Cerebellar nuclear complex (tissue), 1 donor: ENCODE results near the gene GDF11.

Source experiments
- DNase-seq, 2 experiments: peaks; one replicate each; lab custom pipeline; 2025; lab: John Stamatoyannopoulos, UW

GDF11 gene

GRCh38 chr12:55742719-55743405 is at the start of gene GDF11:
GDF11 (plus strand) TSS chr12:55743122; CDS start chr12:55743317, 195 bp downstream.
- DNase-seq: peak in 1 of 2 experiments; percentile 45

GRCh38 chr12:55693323-55694187 is 49.4 kb upstream of the GDF11 start:
- DNase-seq: no peak

- DNase-seq: no peak
Measured at GRCh38 chr12:55694188-55694515, 48.8 kb upstream of the GDF11 start.

GRCh38 chr12:55694651-55695050 is 48.3 kb upstream of the GDF11 start:
- DNase-seq: no peak

DNA sequence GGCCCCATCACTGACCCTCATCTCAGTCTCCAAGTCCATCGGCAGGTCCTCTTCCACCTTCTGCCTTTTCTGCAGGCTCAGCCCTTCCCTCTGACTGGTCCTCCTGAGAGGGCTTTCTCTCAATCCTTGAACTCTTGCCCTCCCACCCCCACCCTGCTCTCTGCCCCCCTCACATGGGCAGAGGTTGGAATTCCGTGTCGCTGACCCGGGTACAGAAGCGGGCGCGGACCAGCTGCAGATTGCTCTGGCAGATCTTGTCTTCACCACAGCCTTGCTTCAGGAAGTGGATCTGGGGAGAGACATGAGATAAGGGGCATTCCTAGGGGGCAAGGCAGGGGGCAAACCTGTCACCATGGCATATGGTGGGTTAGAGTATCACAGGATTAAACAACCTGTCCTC is 47.6 kb upstream of the GDF11 start:
- no peak for DNase-seq

DNA sequence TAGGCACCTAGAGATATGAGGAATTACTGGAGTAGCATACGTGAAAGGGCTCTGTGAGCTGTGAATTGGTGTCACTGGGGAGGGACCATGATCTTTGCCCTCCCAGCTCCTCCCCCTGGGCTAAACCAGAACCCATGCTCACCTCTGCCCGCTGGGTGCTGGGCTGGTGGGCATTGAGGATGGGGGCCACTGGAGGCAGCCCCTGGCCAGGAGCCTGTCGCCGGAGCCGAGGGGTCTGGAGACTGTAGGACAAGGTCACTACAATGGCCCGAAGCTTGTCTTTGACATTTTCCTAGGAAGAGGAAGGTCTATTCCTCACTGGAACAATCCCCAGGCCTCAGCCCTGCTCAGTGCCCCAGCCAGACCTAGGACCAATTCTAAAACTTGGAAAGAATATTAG is 46.8 kb upstream of the GDF11 start:
- DNase-seq: no peak

GRCh38 chr12:55696796-55697462 is 46.0 kb upstream of the GDF11 start:
- no peak for DNase-seq

DNA sequence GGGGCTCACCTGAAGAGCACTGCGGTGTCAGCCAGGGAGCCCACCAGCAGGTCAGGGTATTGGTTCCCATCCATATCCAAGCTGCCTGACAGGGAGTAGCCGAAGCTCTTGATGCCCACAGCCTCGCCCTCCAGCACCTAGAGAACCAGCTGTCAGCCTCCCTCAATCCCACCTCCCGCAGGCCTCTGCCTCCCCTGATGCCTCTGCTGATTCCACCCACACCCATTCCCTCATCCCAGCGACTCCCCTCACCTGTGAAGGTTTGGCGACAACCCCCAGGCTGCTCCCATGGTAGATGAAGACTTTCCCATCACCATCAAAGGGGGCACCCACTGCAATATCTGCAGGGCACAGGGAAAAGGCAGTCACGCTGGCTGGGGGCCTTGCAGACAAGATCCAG is 45.2 kb upstream of the GDF11 start:
- no peak for DNase-seq

GRCh38 chr12:55698241-55698955 is 44.5 kb upstream of the GDF11 start:
- DNase-seq: no peak

- no peak for DNase-seq
Measured at GRCh38 chr12:55698965-55699364, 44.0 kb upstream of the GDF11 start.

- DNase-seq: no peak
Measured at GRCh38 chr12:55699471-55700055, 43.4 kb upstream of the GDF11 start.

DNA sequence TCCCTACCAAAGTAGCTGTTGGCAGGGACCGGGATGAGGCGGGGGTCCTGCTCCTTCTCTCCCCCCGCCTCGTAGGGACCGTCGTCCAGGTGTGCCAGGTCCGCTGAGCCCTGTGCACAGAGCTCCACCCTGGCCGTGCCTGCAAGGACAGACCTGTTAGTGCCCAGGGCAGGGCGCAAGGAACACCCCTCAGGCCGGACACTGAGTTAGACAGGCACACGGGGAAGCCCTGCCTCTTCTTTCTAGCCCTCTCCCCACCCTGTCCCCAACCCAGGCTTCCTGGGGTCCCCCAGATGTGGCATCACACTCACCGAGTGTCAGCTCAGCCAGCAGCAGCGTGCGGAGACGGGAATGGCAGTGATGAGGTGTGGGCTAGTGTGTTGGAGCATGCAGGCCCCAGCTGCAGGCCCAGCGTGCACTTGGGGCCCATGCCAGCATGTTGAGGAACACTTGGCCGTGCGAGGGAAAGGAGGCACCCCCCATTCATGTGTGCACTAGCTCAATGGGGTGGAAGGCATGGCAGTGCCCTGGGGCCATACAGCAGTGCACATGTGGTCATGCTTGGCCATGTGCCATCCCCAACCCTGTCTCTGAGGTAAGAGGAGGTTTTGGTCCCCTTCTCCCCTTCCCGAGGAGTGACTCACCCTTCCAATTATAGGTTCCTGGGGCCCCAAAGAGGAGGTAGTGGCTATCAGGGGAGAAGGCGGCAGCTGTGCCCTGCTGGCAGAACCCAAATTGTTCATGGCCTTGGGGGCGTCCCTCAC is 42.5 kb upstream of the GDF11 start:
- DNase-seq: no peak

GRCh38 chr12:55702861-55703260 is 40.1 kb upstream of the GDF11 start:
- DNase-seq: no peak

DNA sequence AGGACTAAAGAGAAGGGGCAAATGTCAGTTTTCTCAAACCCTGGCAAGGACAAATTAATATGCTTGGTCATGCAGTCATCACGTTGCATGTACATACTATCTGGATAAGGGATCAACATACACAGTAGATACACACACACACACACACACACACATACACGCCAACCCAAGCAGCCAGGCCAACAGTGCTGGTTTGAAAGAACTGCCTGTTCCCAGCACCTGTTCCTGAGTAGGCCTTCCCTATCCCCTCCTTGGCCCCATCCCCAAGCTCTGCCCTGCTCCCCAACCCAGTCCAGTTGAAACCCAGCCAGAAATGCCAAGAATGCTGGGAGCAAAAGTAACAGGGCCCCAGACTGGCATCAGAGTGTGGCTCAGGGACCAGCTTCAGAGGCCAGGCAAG is 39.6 kb upstream of the GDF11 start:
- DNase-seq: no peak

GRCh38 chr12:55703901-55704761 is 38.8 kb upstream of the GDF11 start:
- no peak for DNase-seq

GRCh38 chr12:55704824-55705718 is 37.9 kb upstream of the GDF11 start:
- no peak for DNase-seq

DNA sequence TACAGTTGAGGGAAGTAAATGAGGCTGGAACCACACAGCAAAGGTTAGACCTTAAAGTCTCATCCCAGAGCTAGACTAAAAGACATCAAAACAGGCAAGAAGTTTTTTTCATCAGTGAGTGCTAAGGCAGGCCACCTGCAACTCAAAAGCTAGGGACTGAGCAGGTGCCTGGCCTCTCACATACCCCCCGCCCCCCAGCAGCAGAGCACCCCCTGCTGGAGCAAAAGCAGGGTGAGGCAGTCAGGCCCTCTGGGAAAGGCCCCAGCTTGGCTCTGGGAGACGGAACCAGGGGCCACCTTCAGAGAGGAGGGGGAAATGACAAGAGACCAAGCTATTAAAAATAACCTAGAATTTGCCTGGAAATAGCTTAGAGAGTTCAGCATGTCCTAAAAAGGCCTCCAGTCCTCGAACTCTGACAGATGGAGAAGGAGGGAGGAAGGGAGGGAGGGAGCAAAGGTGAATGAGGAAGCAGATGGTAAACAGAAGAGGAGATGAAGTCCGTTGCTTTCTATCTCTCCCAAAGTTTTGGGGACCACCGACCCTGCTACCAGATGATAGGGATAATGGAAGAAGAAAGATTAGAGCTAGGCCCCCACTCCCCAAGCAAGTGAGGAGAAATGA is 37.0 kb upstream of the GDF11 start:
- no peak for DNase-seq

DNA sequence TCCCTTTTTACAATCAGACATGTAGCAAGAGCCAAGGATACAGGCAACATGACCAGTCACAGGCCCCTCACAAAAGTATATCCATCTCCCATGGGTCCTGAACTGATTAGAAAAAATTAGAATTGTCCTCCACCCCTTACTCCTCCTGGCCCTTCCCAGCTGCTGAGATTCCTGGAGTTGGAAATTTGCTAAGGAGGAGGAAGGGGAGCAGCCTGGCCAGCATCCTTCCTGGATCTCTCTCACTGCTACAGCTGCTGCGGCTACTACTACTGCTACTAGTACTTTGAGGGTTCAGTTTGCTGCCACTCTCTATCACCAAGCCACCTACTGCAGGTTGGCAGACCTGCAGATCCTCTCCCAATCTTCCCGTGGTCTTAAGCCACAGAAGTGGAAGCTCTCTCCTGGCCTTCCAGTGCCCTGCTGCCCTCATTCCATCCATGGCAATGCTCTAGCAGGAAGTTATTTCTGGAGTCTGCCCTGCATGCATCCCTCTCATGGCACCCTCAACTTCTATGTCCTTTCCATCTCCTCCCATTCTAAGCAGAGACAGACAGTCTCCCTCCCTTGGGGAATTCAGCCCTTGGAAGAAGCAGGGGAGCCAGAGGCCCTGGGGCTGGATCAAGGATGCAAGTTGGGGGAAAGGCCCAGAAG is 36.2 kb upstream of the GDF11 start:
- no peak for DNase-seq
